HepG2 (cell line): ENCODE results near the gene KDM2B. TPM values are rescaled to one million over a fixed set of nuclear protein-coding genes. Genes with fewer than 3 reads are reported as not detected.

ENCODE experiments used
- CC2D1A ChIP-seq: sonication (generic); formaldehyde crosslinking; IDR thresholded peaks from 2 replicates; pipeline ENCODE4 v1.8.1; 2023; ENCODE audit warnings: mild to moderate bottlenecking, missing genetic modification reagents
- EHMT2 ChIP-seq: fragments of 200-600 bp; sonication (generic); IDR thresholded peaks from 2 replicates; pipeline ENCODE4 v1.7.0; 2017; ENCODE audit warnings: antibody characterized with exemption, low read depth, low read length, borderline replicate concordance
- HES4 ChIP-seq: sonication (generic); formaldehyde crosslinking; IDR thresholded peaks from 2 replicates; pipeline ENCODE4 v1.9.0; 2021; ENCODE audit warnings: mild to moderate bottlenecking, missing genetic modification reagents, borderline replicate concordance
- ISX ChIP-seq: sonication (generic); formaldehyde crosslinking; conservative IDR thresholded peaks from 2 replicates; pipeline ENCODE4 v1.5.0; 2020; ENCODE audit warnings: missing genetic modification reagents
- NFIC ChIP-seq: IDR thresholded peaks from 2 replicates; pipeline ENCODE4 v1.6.1; 2012; ENCODE audit warnings: mild to moderate bottlenecking, low read length, inconsistent platforms
- PAXIP1 ChIP-seq: sonication (generic); formaldehyde crosslinking; conservative IDR thresholded peaks from 2 replicates; pipeline ENCODE4 v1.4.0; 2020; ENCODE audit warnings: mild to moderate bottlenecking, missing genetic modification reagents, moderate library complexity
- SMAD1 ChIP-seq: sonication (generic); formaldehyde crosslinking; IDR thresholded peaks from 2 replicates; pipeline ENCODE4 v1.4.0; 2020; ENCODE audit warnings: missing genetic modification reagents, low read depth, mild to moderate bottlenecking, borderline replicate concordance
- SP1 ChIP-seq, 2 experiments: fragments of 450-650 bp in 1 of 2; sonication (generic) in 1 of 2; formaldehyde crosslinking in 1 of 2; IDR thresholded peaks; 2 replicates each; pipeline versions ENCODE4 v1.4.0 to v1.6.1; 2016 to 2020; ENCODE audit warnings: missing genetic modification reagents in 1 of 2
- TP53 ChIP-seq: sonication (generic); formaldehyde crosslinking; conservative IDR thresholded peaks from 2 replicates; pipeline ENCODE4 v1.4.0; 2020; ENCODE audit warnings: missing genetic modification reagents
- YEATS2 ChIP-seq: sonication (generic); formaldehyde crosslinking; IDR thresholded peaks from 2 replicates; pipeline ENCODE4 v1.4.0; 2020; ENCODE audit warnings: missing genetic modification reagents, borderline replicate concordance
- ZBTB37 ChIP-seq: sonication (generic); formaldehyde crosslinking; IDR thresholded peaks from 2 replicates; pipeline ENCODE4 v1.4.0; 2020; ENCODE audit warnings: mild to moderate bottlenecking, missing genetic modification reagents
- ZMYM4 ChIP-seq: sonication (generic); formaldehyde crosslinking; IDR thresholded peaks from 2 replicates; pipeline ENCODE4 v1.8.1; 2023; ENCODE audit warnings: mild to moderate bottlenecking, missing genetic modification reagents
- ZNF253 ChIP-seq: sonication (generic); formaldehyde crosslinking; IDR thresholded peaks from 2 replicates; pipeline ENCODE4 v1.8.0; 2022; ENCODE audit warnings: mild to moderate bottlenecking, missing genetic modification reagents, borderline replicate concordance
- ZNF256 ChIP-seq: sonication (generic); formaldehyde crosslinking; conservative IDR thresholded peaks from 2 replicates; pipeline ENCODE4 v1.4.0; 2020; ENCODE audit warnings: missing genetic modification reagents
- ZNF552 ChIP-seq: sonication (generic); formaldehyde crosslinking; IDR thresholded peaks from 2 replicates; pipeline ENCODE4 v1.9.0; 2022; ENCODE audit warnings: missing genetic modification reagents, mild to moderate bottlenecking, borderline replicate concordance
- ZNF605 ChIP-seq: sonication (generic); formaldehyde crosslinking; IDR thresholded peaks from 2 replicates; pipeline ENCODE4 v1.8.0; 2022; ENCODE audit warnings: mild to moderate bottlenecking, missing genetic modification reagents
- ZNF687 ChIP-seq: sonication (generic); formaldehyde crosslinking; IDR thresholded peaks from 2 replicates; pipeline ENCODE4 v1.5.1; 2020; ENCODE audit warnings: mild to moderate bottlenecking, missing genetic modification reagents, moderate library complexity
- polyA plus RNA-seq, 8 experiments: library from polyadenylated mRNA; depleted of rRNA in 3 of 8; stranded (reverse) in 7 of 8; unstranded in 1 of 8; fragments of >200 nt; fragmentation: Illumina TruSeq in 4 of 8; extraction: Trizol in 4 of 8; gene quantifications; 2 replicates each; pipeline versions ENCODE4 v1.2.1 to v1.2.3, GENCODE V29; 2011 to 2016; ENCODE audit warnings: low read depth in 4 of 8, missing spikeins in 1 of 8, mixed read lengths in 1 of 8; ENCODE audit not compliant: insufficient read depth in 1 of 8
- total RNA-seq, 5 experiments: library from RNA; depleted of rRNA; stranded (reverse); fragments of >200 nt; fragmentation: Illumina TruSeq; extraction: Trizol; gene quantifications; 2 replicates each; pipeline ENCODE4 v1.2.3, GENCODE V29; 2016; ENCODE audit warnings: low read depth in 1 of 5
- TF ChIP-seq, protein P1 (sequence below): sonication (generic); formaldehyde crosslinking; IDR thresholded peaks from 2 replicates; pipeline ENCODE4 v1.8.0; 2022; ENCODE audit warnings: missing genetic modification reagents, mild to moderate bottlenecking, moderate library complexity, borderline replicate concordance

KDM2B gene
- total and polyA plus RNA-seq, 2 of the 13 experiments (the other 11 are each of a cell fraction or from before 2014, with no cell fraction given) = 17.5 to 26.1 TPM

GRCh38 chr12:121590476-121591143 is 9.8 kb upstream of the KDM2B start (continued):
- peak; percentile 49 for TF ChIP-seq PAXIP1 (CRISPR knock-in tag)
- no peak for TF ChIP-seq ZNF687 (CRISPR knock-in tag)
- no peak for TF ChIP-seq HES4 (CRISPR knock-in tag)
- TF ChIP-seq ZNF552 (CRISPR knock-in tag) = no peak
- TF ChIP-seq ZBTB37 (CRISPR knock-in tag) = no peak
- no peak for TF ChIP-seq YEATS2 (CRISPR knock-in tag)
- TF ChIP-seq SP1 (IDR thresholded peaks at IDR 0.05) = no peak
- TF ChIP-seq SP1 (CRISPR knock-in tag; IDR thresholded peaks at IDR 0.05) = no peak
- TF ChIP-seq NFIC = no peak
- TF ChIP-seq ISX (CRISPR knock-in tag) = no peak
- no peak for TF ChIP-seq ZNF253 (CRISPR knock-in tag)
- no peak for TF ChIP-seq TP53
- TF ChIP-seq ZMYM4 = no peak
- TF ChIP-seq, protein P1, sequence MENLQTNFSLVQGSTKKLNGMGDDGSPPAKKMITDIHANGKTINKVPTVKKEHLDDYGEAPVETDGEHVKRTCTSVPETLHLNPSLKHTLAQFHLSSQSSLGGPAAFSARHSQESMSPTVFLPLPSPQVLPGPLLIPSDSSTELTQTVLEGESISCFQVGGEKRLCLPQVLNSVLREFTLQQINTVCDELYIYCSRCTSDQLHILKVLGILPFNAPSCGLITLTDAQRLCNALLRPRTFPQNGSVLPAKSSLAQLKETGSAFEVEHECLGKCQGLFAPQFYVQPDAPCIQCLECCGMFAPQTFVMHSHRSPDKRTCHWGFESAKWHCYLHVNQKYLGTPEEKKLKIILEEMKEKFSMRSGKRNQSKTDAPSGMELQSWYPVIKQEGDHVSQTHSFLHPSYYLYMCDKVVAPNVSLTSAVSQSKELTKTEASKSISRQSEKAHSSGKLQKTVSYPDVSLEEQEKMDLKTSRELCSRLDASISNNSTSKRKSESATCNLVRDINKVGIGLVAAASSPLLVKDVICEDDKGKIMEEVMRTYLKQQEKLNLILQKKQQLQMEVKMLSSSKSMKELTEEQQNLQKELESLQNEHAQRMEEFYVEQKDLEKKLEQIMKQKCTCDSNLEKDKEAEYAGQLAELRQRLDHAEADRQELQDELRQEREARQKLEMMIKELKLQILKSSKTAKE (CRISPR knock-in tag) = no peak
- TF ChIP-seq ZNF256 (CRISPR knock-in tag) = no peak
- TF ChIP-seq CC2D1A (CRISPR knock-in tag) = no peak
- no peak for TF ChIP-seq EHMT2
- TF ChIP-seq ZNF605 = 0 out of 2 replicates have a peak, but pooled peaks have one; percentile 26
- TF ChIP-seq SMAD1 (CRISPR knock-in tag) = no peak
